Esophagus muscularis mucosa (tissue), 4 donors: ENCODE data around the gene PHLPP1.

Experiments used
- EP300 ChIP-seq: sonication (generic); formaldehyde crosslinking; IDR thresholded peaks from one replicate; pipeline ENCODE4 v1.6.1; 2017; ENCODE audit warnings: antibody characterized with exemption
- POLR2A ChIP-seq: fragments of 450-650 bp; IDR thresholded peaks from one replicate; pipeline ENCODE4 v1.6.1; 2017; ENCODE audit warnings: antibody characterized with exemption, moderate library complexity, mild to moderate bottlenecking, low read depth
- POLR2AphosphoS5 ChIP-seq, 2 donors: sonication (generic); formaldehyde crosslinking; IDR thresholded peaks; one replicate each; pipeline ENCODE4 v1.6.1; 2017; ENCODE audit warnings: antibody characterized with exemption in 2 of 2
- TF ChIP-seq, protein P1 (sequence below), 3 experiments: fragments of 200-600 bp in 2 of 3; fragments of 450-650 bp in 1 of 3; sonication (generic) in 2 of 3; IDR thresholded peaks; one replicate each; pipeline ENCODE4 v1.5.1; 2017 to 2019; ENCODE audit warnings: antibody characterized with exemption in 3 of 3, mild to moderate bottlenecking in 2 of 3, moderate library complexity in 1 of 3

DNA sequence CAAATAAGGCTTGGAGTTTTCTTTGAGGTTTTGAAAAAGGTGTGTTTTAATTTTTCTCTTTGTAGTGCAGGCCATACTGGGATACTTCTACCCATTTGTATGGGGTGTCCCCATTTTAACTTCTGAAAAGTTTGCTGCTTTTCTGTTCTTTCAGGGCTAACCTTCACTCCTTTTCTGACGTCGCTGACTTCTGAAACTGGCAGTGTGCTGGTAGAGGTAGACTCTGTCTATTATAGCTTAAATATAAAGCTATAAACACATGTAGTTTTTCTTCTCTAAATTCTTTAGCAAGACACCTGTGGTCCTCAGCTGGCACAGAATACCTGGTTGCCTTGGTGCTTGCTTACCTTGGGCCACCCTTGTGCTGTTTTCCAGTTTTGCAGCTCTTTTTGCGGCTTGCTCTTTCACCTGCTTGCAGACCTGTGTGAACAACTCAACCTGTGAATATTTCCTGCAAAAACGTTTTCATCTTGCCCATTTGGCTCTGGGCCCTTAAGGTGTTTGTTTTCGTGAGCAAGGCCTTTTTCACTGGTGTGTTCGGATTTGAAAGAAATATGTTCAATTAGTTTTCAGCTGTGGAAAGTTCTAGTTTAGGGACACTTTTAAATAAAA, 42.2 kb downstream of the PHLPP1 start:
- TF ChIP-seq, protein P1, sequence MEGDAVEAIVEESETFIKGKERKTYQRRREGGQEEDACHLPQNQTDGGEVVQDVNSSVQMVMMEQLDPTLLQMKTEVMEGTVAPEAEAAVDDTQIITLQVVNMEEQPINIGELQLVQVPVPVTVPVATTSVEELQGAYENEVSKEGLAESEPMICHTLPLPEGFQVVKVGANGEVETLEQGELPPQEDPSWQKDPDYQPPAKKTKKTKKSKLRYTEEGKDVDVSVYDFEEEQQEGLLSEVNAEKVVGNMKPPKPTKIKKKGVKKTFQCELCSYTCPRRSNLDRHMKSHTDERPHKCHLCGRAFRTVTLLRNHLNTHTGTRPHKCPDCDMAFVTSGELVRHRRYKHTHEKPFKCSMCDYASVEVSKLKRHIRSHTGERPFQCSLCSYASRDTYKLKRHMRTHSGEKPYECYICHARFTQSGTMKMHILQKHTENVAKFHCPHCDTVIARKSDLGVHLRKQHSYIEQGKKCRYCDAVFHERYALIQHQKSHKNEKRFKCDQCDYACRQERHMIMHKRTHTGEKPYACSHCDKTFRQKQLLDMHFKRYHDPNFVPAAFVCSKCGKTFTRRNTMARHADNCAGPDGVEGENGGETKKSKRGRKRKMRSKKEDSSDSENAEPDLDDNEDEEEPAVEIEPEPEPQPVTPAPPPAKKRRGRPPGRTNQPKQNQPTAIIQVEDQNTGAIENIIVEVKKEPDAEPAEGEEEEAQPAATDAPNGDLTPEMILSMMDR (IDR thresholded peaks at IDR 0.05) = no peak
- no peak for TF ChIP-seq POLR2AphosphoS5 (IDR thresholded peaks at IDR 0.05)
- TF ChIP-seq POLR2A = no peak
- no peak for TF ChIP-seq EP300
